Ascending aorta (tissue), 1 donor: ENCODE results near the gene NEK3. TPM values are rescaled to one million over a fixed set of nuclear protein-coding genes. Genes with fewer than 3 reads are reported as not detected.

Experiments used
- total RNA-seq: library from RNA; depleted of rRNA; stranded (reverse); fragments of >200 nt; gene quantifications from one replicate; pipeline ENCODE4 v1.1.0, GENCODE V29; 2016

The NEK3 gene
- total RNA-seq, 1 donor from 2014 or later: 4.7 TPM

Other genes with a start within 250 kb of the NEK3 start
- 37.7 TPM for gene ATP7B, start 148.1 kb downstream of the NEK3 start, total RNA-seq
- gene ALG11, start 147.2 kb downstream of the NEK3 start, total RNA-seq: 13.6 TPM
- 4.0 TPM for gene UTP14C, start 134.9 kb downstream of the NEK3 start, total RNA-seq
- not detected for gene NEK5, start 30.5 kb downstream of the NEK3 start, total RNA-seq
- gene THSD1, start 246.6 kb upstream of the NEK3 start, total RNA-seq: 27.4 TPM